ENCODE data around the gene THSD4. TPM values are rescaled to one million over a fixed set of nuclear protein-coding genes. Genes with fewer than 3 reads are reported as not detected.

THSD4 gene
- total and polyA plus RNA-seq, 2 of the 8 experiments (the other 6 are each of a cell fraction or from before 2014, with no cell fraction given): 2.5 to 6.2 TPM

DNA sequence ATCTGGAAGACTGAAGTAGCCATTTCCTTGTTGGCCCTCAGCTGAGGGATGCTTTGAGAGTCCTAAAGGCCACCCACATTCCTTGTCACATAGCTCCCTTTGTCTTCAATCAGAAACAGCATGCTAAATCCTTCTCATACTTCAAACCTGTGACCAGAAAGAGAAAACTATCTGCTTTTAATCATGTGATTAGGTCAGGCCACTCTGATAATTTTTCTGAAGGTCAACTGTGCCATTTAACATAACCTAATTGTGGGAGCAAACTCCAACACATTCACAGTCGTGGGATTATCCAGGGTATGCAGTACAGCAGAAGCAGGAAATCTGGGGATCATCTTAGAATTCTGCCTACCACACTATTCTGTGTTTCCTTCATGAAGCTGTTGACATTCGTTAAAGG is 471.2 kb downstream of the THSD4 start:
- no peak overlapping the region; the same call in 1 of the 2 replicates for H2BK20ac ChIP-seq (ENCODE audit: low read length)
- no peaks in the 10 kb centered on the region for H3K4me1 ChIP-seq (replicated peaks in 1 of 4; ENCODE audit: control insufficient read depth in 3 of 4, insufficient read depth in 4 of 4, low read length in 3 of 4)
- H3K4me3 ChIP-seq (ENCODE audit: extremely low read depth in 1 of 4, insufficient read depth in 2 of 4, low read depth in 3 of 4, low read length in 4 of 4): no peak overlapping the region
- H4K8ac ChIP-seq (ENCODE audit: extremely low read depth, insufficient read depth, low read length): no peak overlapping the region
- peaks cover 0 to 2% of the 10 kb centered on the region in 2 experiments for H4K20me1 ChIP-seq (replicated peaks in 1 of 2; ENCODE audit: control insufficient read depth in 1 of 2, insufficient read depth in 2 of 2, low read length in 2 of 2)
- no peak overlapping the region for H2BK12ac ChIP-seq (ENCODE audit: low read depth, low read length)
- FAIRE-seq: no peak
- no peak overlapping the region for H2BK120ac ChIP-seq (replicated peaks; ENCODE audit: low read depth, low read length)
- POLR2A ChIA-PET (ENCODE audit: partially characterized antibody): interaction anchor here (0.9 kb wide), 1 partner anchor 12 kb away, joined by 3 read pairs; no protein-coding TSS in a partner anchor
- peaks cover 3 to 11% of the 10 kb centered on the region in 2 experiments for H3K9me3 ChIP-seq (ENCODE audit: insufficient read depth in 2 of 2, low read depth in 1 of 2, low read length in 1 of 2)
- 89% methylated on average over 2 of the region's 2 CpGs; no CpG with 5 or more reads in 1 of the 2 experiments for WGBS, 2 experiments (ENCODE audit: extremely low coverage in 1 of 2, insufficient coverage in 1 of 2, insufficient read length in 1 of 2, insufficient replicate concordance in 2 of 2, low coverage in 1 of 2, low lambda C conversion rate in 2 of 2, missing lambda C conversion rate in 1 of 2)
- TF ChIP-seq ZNF274 (IDR thresholded peaks at IDR 0.05; ENCODE audit: borderline replicate concordance, extremely low read depth, low read length): no peak
- H4K5ac ChIP-seq (ENCODE audit: insufficient read length, low read depth, low read length): no peak overlapping the region
- H3K18ac ChIP-seq (ENCODE audit: extremely low read depth, low read length): no peak overlapping the region
- H3K27ac ChIP-seq (ENCODE audit: low read depth, low read length): no peak overlapping the region
- H3K79me2 ChIP-seq (ENCODE audit: control insufficient read depth in 1 of 2, insufficient read depth in 2 of 2, low read length in 2 of 2): no peaks in the 10 kb centered on the region
- CTCF ChIA-PET (ENCODE audit: partially characterized antibody): interaction anchor here (0.6 to 2.4 kb wide), 4 partner anchors 8 to 62 kb away, joined by 3 to 10 read pairs (median 4); no protein-coding TSS in a partner anchor
- no peak overlapping the region for H3K9ac ChIP-seq (replicated peaks in 1 of 4; ENCODE audit: extremely low read depth in 1 of 4, low read depth in 3 of 4, low read length in 3 of 4)
- no peak overlapping the region for H3K4ac ChIP-seq (replicated peaks; ENCODE audit: insufficient read length, low read depth, low read length)
- no peak overlapping the region for H2AK5ac ChIP-seq (ENCODE audit: low read depth, low read length)
- no peak overlapping the region for H3K14ac ChIP-seq (ENCODE audit: insufficient read length)
- H3K23ac ChIP-seq (ENCODE audit: insufficient read length): no peak overlapping the region
- H2BK5ac ChIP-seq (ENCODE audit: low read depth, low read length): no peak overlapping the region
- H4K91ac ChIP-seq (replicated peaks; ENCODE audit: insufficient read length, low read length): no peak overlapping the region
- no peaks in the 10 kb centered on the region for H3K27me3 ChIP-seq (replicated peaks in 1 of 4; ENCODE audit: control insufficient read depth in 3 of 4, extremely low read depth in 1 of 4, insufficient read depth in 3 of 4, low read length in 3 of 4)
- DNase-seq (ENCODE audit: low read depth in 1 of 2, low spot score in 2 of 2): no peak
- H3K56ac ChIP-seq (replicated peaks; ENCODE audit: insufficient read length, low read depth, low read length): no peak overlapping the region
- no peaks in the 10 kb centered on the region for H3K79me1 ChIP-seq (ENCODE audit: low read depth, low read length)
- no peaks in the 10 kb centered on the region for H3K23me2 ChIP-seq (ENCODE audit: low read depth, low read length)
- no peak overlapping the region for H3K4me2 ChIP-seq (ENCODE audit: insufficient read depth in 1 of 2, low read depth in 2 of 2, low read length in 2 of 2)
- no peaks in the 10 kb centered on the region; a peak in 1 of 8 replicates for H3K36me3 ChIP-seq (ENCODE audit: control insufficient read depth in 2 of 4, insufficient read depth in 4 of 4, low read length in 3 of 4)
- H2BK15ac ChIP-seq (ENCODE audit: low read length): no peak overlapping the region
- no peak overlapping the region for H2AFZ ChIP-seq (ENCODE audit: low read length)

All from H1 (cell line).